Neuronal stem cell (in vitro differentiated cells): ENCODE data around the gene SELE.

ENCODE experiments used
- DNase-seq: peaks from one replicate; pipeline ENCODE4 v3.0.0-alpha.2; 2013; ENCODE audit warnings: low spot score
- H2AFZ ChIP-seq: one replicate; pipeline ENCODE4 v1.6.1; 2013; ENCODE audit warnings: mild to moderate bottlenecking, low read length, inconsistent platforms
- H2AK5ac ChIP-seq: 2 replicates; pipeline ENCODE4 v1.6.1; 2013; ENCODE audit warnings: low read depth, mild to moderate bottlenecking, inconsistent platforms, low read length, moderate library complexity, mixed read lengths
- H2BK120ac ChIP-seq: 2 replicates; pipeline ENCODE4 v1.6.1; 2013; ENCODE audit warnings: low read depth, mild to moderate bottlenecking, inconsistent platforms, low read length, moderate library complexity, mixed read lengths
- H2BK12ac ChIP-seq: one replicate; pipeline ENCODE4 v1.6.1; 2013; ENCODE audit warnings: low read length, inconsistent platforms
- H2BK15ac ChIP-seq: 2 replicates; pipeline ENCODE4 v1.6.1; 2013; ENCODE audit warnings: mild to moderate bottlenecking, low read length, inconsistent platforms, mixed read lengths
- H2BK5ac ChIP-seq: one replicate; pipeline ENCODE4 v1.6.1; 2013; ENCODE audit warnings: inconsistent platforms, mild to moderate bottlenecking, low read length, moderate library complexity
- H3K14ac ChIP-seq: one replicate; pipeline ENCODE4 v1.6.1; 2013; ENCODE audit warnings: low read length, inconsistent platforms
- H3K18ac ChIP-seq: 2 replicates; pipeline ENCODE4 v1.6.1; 2013; ENCODE audit warnings: low read length, inconsistent platforms
- H3K23ac ChIP-seq: 2 replicates; pipeline ENCODE4 v1.6.1; 2013; ENCODE audit warnings: low read depth, mild to moderate bottlenecking, mixed read lengths, low read length, inconsistent platforms; ENCODE audit not compliant: poor library complexity
- H3K27ac ChIP-seq: replicated peaks from 3 replicates; pipeline ENCODE4 v1.5.1; 2013; ENCODE audit warnings: low read length, inconsistent platforms
- H3K27me3 ChIP-seq, 3 experiments: 2 replicates each; pipeline ENCODE4 v1.6.1; 2013; ENCODE audit warnings: low read length in 3 of 3, mild to moderate bottlenecking in 2 of 3, inconsistent platforms in 1 of 3, low read depth in 1 of 3, mixed read lengths in 1 of 3, moderate library complexity in 1 of 3; ENCODE audit not compliant: control insufficient read depth in 3 of 3, insufficient read depth in 3 of 3
- H3K36me3 ChIP-seq, 2 donors: replicated peaks in 1 of 2; 2 replicates each; pipeline ENCODE4 v1.6.1; 2013; ENCODE audit warnings: low read length in 2 of 2; ENCODE audit not compliant: control insufficient read depth in 2 of 2, insufficient read depth in 2 of 2
- H3K4ac ChIP-seq: 2 replicates; pipeline ENCODE4 v1.6.1; 2013; ENCODE audit warnings: inconsistent platforms, mild to moderate bottlenecking, low read length, moderate library complexity
- H3K4me1 ChIP-seq, 2 donors: 1 replicate in 1 of 2; 2 replicates in 1 of 2; pipeline ENCODE4 v1.6.1; 2013; ENCODE audit warnings: low read length in 2 of 2, low read depth in 1 of 2; ENCODE audit not compliant: control insufficient read depth in 2 of 2, insufficient read depth in 1 of 2
- H3K4me2 ChIP-seq: one replicate; pipeline ENCODE4 v1.6.1; 2013; ENCODE audit warnings: mild to moderate bottlenecking, low read length, inconsistent platforms; ENCODE audit not compliant: insufficient read depth, poor library complexity, severe bottlenecking
- H3K4me3 ChIP-seq, 2 donors: 2 replicates each; pipeline ENCODE4 v1.5.1; 2013; ENCODE audit warnings: low read length in 2 of 2, mild to moderate bottlenecking in 2 of 2, inconsistent platforms in 1 of 2, moderate library complexity in 1 of 2
- H3K79me1 ChIP-seq: one replicate; pipeline ENCODE4 v1.6.1; 2013; ENCODE audit warnings: low read depth, mild to moderate bottlenecking, inconsistent platforms, low read length, moderate library complexity
- H3K9ac ChIP-seq: one replicate; pipeline ENCODE4 v1.6.1; 2013; ENCODE audit warnings: mild to moderate bottlenecking, low read depth, low read length, inconsistent platforms; ENCODE audit not compliant: poor library complexity
- H3K9me3 ChIP-seq, 2 donors: replicated peaks in 1 of 2; 2 replicates each; pipeline versions ENCODE3 to v1.6.1; 2013; ENCODE audit warnings: low read length in 2 of 2, mild to moderate bottlenecking in 2 of 2, inconsistent platforms in 1 of 2, low read depth in 1 of 2, mixed read lengths in 1 of 2, moderate library complexity in 1 of 2; ENCODE audit not compliant: control insufficient read depth in 2 of 2, insufficient read depth in 1 of 2
- H4K8ac ChIP-seq: one replicate; pipeline ENCODE4 v1.6.1; 2013; ENCODE audit warnings: low read depth, mild to moderate bottlenecking, inconsistent platforms, low read length, moderate library complexity
- H4K91ac ChIP-seq: one replicate; pipeline ENCODE4 v1.6.1; 2013; ENCODE audit warnings: low read length, low read depth, mild to moderate bottlenecking, inconsistent platforms; ENCODE audit not compliant: poor library complexity
- WGBS, 2 donors: extraction: QIAGEN DNeasy Blood & Tissue Kit; methylation state at CpG; one replicate each; pipeline ENCODE4 v1.1.7; 2013; ENCODE audit warnings: missing lambda C conversion rate in 2 of 2, mixed read lengths in 1 of 2; ENCODE audit not compliant: insufficient read length in 2 of 2, insufficient replicate concordance in 1 of 2; ENCODE audit errors: extremely low coverage in 2 of 2; 5-methylcytosine and 5-hydroxymethylcytosine counted together

The SELE gene

GRCh38 chr1:169699707-169700106 is 34.2 kb downstream of the SELE start:
- Histone ChIP-seq H2BK120ac (no peak overlapping the region), H3K23ac (no peak overlapping the region), H3K9ac (no peak overlapping the region), H3K4me2 (no peak overlapping the region), H3K4me3 (no peak overlapping the region), H3K27ac (no peak overlapping the region), H3K79me1 (no peaks in the 10 kb centered on the region), H4K91ac (no peak overlapping the region), H3K18ac (no peak overlapping the region), H2AFZ (no peak overlapping the region), H3K4ac (no peak overlapping the region), H2BK5ac (no peak overlapping the region), H2AK5ac (no peak overlapping the region), H4K8ac (no peak overlapping the region), H2BK12ac (no peak overlapping the region), H3K36me3 (no peaks in the 10 kb centered on the region), H3K14ac (no peak overlapping the region), H3K27me3 (peaks cover 0 to 3% (median 0%) of the 10 kb centered on the region in 3 experiments), H3K4me1 (no peaks in the 10 kb centered on the region), H2BK15ac (no peak overlapping the region), H3K9me3 (no peaks in the 10 kb centered on the region)
- WGBS, 2 donors = no CpG with 5 or more reads among the region's 3 CpGs
- DNase-seq = no peak

- H4K8ac ChIP-seq = no peak overlapping the region
- no peak overlapping the region for H2AFZ ChIP-seq
- WGBS, 2 donors = no CpG with 5 or more reads among the region's 3 CpGs
- no peak overlapping the region for H4K91ac ChIP-seq
- H3K4me1 ChIP-seq = no peaks in the 10 kb centered on the region
- H3K27me3 ChIP-seq = peaks cover 0 to 3% (median 0%) of the 10 kb centered on the region in 3 experiments
- H3K9me3 ChIP-seq = no peaks in the 10 kb centered on the region
- H3K4me2 ChIP-seq = no peak overlapping the region
- no peaks in the 10 kb centered on the region for H3K79me1 ChIP-seq
- H3K4me3 ChIP-seq = no peak overlapping the region
- H2BK12ac ChIP-seq = no peak overlapping the region
- H3K9ac ChIP-seq = no peak overlapping the region
- H3K18ac ChIP-seq = no peak overlapping the region
- H3K4ac ChIP-seq = no peak overlapping the region
- H2BK15ac ChIP-seq = no peak overlapping the region
- H3K23ac ChIP-seq = no peak overlapping the region
- no peak for DNase-seq
- H2BK5ac ChIP-seq = no peak overlapping the region
- no peak overlapping the region for H2BK120ac ChIP-seq
- no peak overlapping the region for H2AK5ac ChIP-seq
- H3K36me3 ChIP-seq = no peaks in the 10 kb centered on the region
- H3K27ac ChIP-seq = no peak overlapping the region
- H3K14ac ChIP-seq = no peak overlapping the region
Observed at GRCh38 chr1:169698976-169699375, 34.9 kb downstream of the SELE start.

- Histone ChIP-seq H3K4me1 (no peaks in the 10 kb centered on the region), H3K23ac (no peak overlapping the region), H3K4ac (no peak overlapping the region), H4K91ac (no peak overlapping the region), H4K8ac (no peak overlapping the region), H3K14ac (no peak overlapping the region), H3K79me1 (no peaks in the 10 kb centered on the region), H2AFZ (no peak overlapping the region), H3K27ac (no peak overlapping the region), H2BK15ac (no peak overlapping the region), H2BK5ac (no peak overlapping the region), H3K18ac (no peak overlapping the region), H3K9me3 (no peaks in the 10 kb centered on the region), H2BK120ac (no peak overlapping the region), H3K36me3 (no peaks in the 10 kb centered on the region), H2BK12ac (no peak overlapping the region), H3K27me3 (peaks cover 0 to 3% (median 0%) of the 10 kb centered on the region in 3 experiments), H3K4me3 (no peak overlapping the region), H2AK5ac (no peak overlapping the region), H3K4me2 (no peak overlapping the region), H3K9ac (no peak overlapping the region)
- DNase-seq = no peak
- no CpG with 5 or more reads among the region's 1 CpG for WGBS, 2 donors
Observed at GRCh38 chr1:169697755-169698154, 36.1 kb downstream of the SELE start.

DNA sequence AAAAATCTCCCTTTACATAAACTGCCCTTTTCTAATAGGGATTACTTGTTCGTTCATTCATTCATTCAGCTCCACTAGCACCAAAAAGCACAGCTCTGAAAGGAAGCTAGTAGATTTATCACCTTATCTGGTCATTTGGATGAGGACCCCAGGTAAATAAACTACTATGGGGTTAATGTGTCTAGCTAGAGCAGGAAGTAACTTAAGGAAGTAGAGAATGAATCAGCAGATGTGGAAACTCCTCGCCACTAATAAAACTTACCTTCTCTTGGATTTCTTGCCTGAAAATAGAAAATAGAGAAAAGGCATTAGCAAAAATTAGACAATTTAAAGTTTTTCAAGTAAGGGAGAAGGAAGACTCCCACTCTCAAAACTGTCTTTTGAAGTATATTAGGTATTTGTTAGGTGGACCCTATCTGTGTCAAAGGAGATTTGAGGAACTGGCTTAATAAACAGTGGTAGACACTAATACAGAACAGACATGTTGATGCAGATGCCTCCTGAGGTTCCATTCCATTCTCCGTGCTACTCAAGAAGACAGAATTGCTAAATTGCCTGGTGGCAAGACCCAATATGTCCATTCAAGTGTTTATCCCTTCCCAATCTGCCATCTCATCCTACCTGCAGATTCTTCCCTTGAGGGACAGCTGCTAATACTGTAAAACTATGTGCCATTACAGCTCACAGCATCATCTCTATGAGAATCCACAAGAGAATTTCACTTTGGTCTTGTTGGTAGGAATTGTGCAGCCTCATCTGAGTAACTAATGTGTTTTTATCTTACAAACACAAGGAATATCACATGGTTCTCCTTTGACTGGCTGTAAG is 37.4 kb downstream of the SELE start:
- Histone ChIP-seq H3K9ac (no peak overlapping the region), H3K27me3 (no peaks in the 10 kb centered on the region), H3K23ac (no peak overlapping the region), H3K4ac (no peak overlapping the region), H3K4me2 (no peak overlapping the region), H3K4me1 (no peaks in the 10 kb centered on the region), H4K91ac (no peak overlapping the region), H2BK15ac (no peak overlapping the region), H2AK5ac (no peak overlapping the region), H3K27ac (no peak overlapping the region), H4K8ac (no peak overlapping the region), H2AFZ (no peak overlapping the region), H3K79me1 (no peaks in the 10 kb centered on the region), H3K18ac (no peak overlapping the region), H2BK5ac (no peak overlapping the region), H2BK12ac (no peak overlapping the region), H3K4me3 (no peak overlapping the region), H2BK120ac (no peak overlapping the region), H3K9me3 (no peaks in the 10 kb centered on the region), H3K14ac (no peak overlapping the region), H3K36me3 (no peaks in the 10 kb centered on the region)
- WGBS, 2 donors = no CpG with 5 or more reads among the region's 3 CpGs
- DNase-seq = no peak
